H9 (cell line): Measurements from ENCODE around the gene KCNIP4. TPM values are rescaled to one million over a fixed set of nuclear protein-coding genes. Genes with fewer than 3 reads are reported as not detected.

Experiments used
- DNase-seq: peaks from one replicate; pipeline ENCODE4 v3.0.0-alpha.2; 2017
- H2AFZ ChIP-seq: one replicate; pipeline ENCODE4 v1.6.1; 2013; ENCODE audit warnings: mild to moderate bottlenecking, low read length, control low read depth, moderate library complexity
- H2AK5ac ChIP-seq: 2 replicates; pipeline ENCODE4 v1.6.1; 2013; ENCODE audit warnings: low read length, control low read depth, mixed read lengths; ENCODE audit not compliant: insufficient read length
- H2BK120ac ChIP-seq: one replicate; pipeline ENCODE4 v1.6.1; 2013; ENCODE audit warnings: low read depth, mild to moderate bottlenecking, low read length, control low read depth, inconsistent platforms; ENCODE audit not compliant: poor library complexity, severe bottlenecking
- H2BK12ac ChIP-seq: 2 replicates; pipeline ENCODE4 v1.6.1; 2013; ENCODE audit warnings: low read length, control low read depth, mixed read lengths, low read depth; ENCODE audit not compliant: insufficient read length
- H2BK15ac ChIP-seq: 2 replicates; pipeline ENCODE4 v1.6.1; 2013; ENCODE audit warnings: low read depth, low read length, control low read depth
- H2BK20ac ChIP-seq: one replicate; pipeline ENCODE4 v1.6.1; 2013; ENCODE audit warnings: low read depth, mild to moderate bottlenecking, low read length, control low read depth, inconsistent platforms; ENCODE audit not compliant: poor library complexity, severe bottlenecking
- H2BK5ac ChIP-seq: 2 replicates; pipeline ENCODE4 v1.6.1; 2013; ENCODE audit warnings: low read length, control low read depth, mixed read lengths; ENCODE audit not compliant: insufficient read length
- H3K14ac ChIP-seq: 2 replicates; pipeline ENCODE4 v1.6.1; 2013; ENCODE audit warnings: low read length, control low read depth; ENCODE audit not compliant: insufficient read depth
- H3K18ac ChIP-seq: 2 replicates; pipeline ENCODE4 v1.6.1; 2013; ENCODE audit warnings: low read depth, mild to moderate bottlenecking, mixed read lengths, low read length, control low read depth; ENCODE audit not compliant: insufficient read length
- H3K23ac ChIP-seq: 2 replicates; pipeline ENCODE4 v1.6.1; 2013; ENCODE audit warnings: low read length, control low read depth, mixed read lengths, low read depth; ENCODE audit not compliant: insufficient read length
- H3K23me2 ChIP-seq: 2 replicates; pipeline ENCODE4 v1.6.1; 2013; ENCODE audit warnings: low read depth, mild to moderate bottlenecking, mixed read lengths, low read length, control low read depth; ENCODE audit not compliant: insufficient read length, poor library complexity, severe bottlenecking
- H3K27ac ChIP-seq: 2 replicates; pipeline ENCODE4 v1.5.1; 2013; ENCODE audit warnings: low read length, control low read depth, mixed read lengths, low read depth; ENCODE audit not compliant: insufficient read length
- H3K27me3 ChIP-seq: 2 replicates; pipeline ENCODE4 v1.6.1; 2013; ENCODE audit warnings: low read length, control low read depth, inconsistent platforms; ENCODE audit not compliant: insufficient read depth
- H3K4ac ChIP-seq: 2 replicates; pipeline ENCODE4 v1.6.1; 2013; ENCODE audit warnings: low read depth, mild to moderate bottlenecking, control low read depth, inconsistent platforms, low read length, moderate library complexity
- H3K4me1 ChIP-seq: 2 replicates; pipeline ENCODE4 v1.6.1; 2013; ENCODE audit warnings: low read length, control low read depth, inconsistent platforms; ENCODE audit not compliant: insufficient read depth
- H3K4me2 ChIP-seq: 2 replicates; pipeline ENCODE4 v1.6.1; 2013; ENCODE audit warnings: low read length, control low read depth, mixed read lengths; ENCODE audit not compliant: insufficient read length, insufficient read depth
- H3K56ac ChIP-seq: 2 replicates; pipeline ENCODE4 v1.6.1; 2013; ENCODE audit warnings: low read depth, mild to moderate bottlenecking, mixed read lengths, low read length, control low read depth; ENCODE audit not compliant: insufficient read length
- H3K79me1 ChIP-seq: 2 replicates; pipeline ENCODE4 v1.6.1; 2013; ENCODE audit warnings: low read depth, mild to moderate bottlenecking, moderate library complexity, low read length, control low read depth, inconsistent platforms; ENCODE audit not compliant: insufficient read depth, poor library complexity, severe bottlenecking
- H3K79me2 ChIP-seq: 2 replicates; pipeline ENCODE4 v1.6.1; 2013; ENCODE audit warnings: low read length, control low read depth, inconsistent platforms; ENCODE audit not compliant: insufficient read depth
- H3K9ac ChIP-seq: 2 replicates; pipeline ENCODE4 v1.6.1; 2013; ENCODE audit warnings: low read length, control low read depth, mixed read lengths; ENCODE audit not compliant: insufficient read length; ENCODE audit errors: extremely low read depth
- H3K9me3 ChIP-seq: one replicate; pipeline ENCODE4 v1.6.1; 2013; ENCODE audit warnings: low read depth, low read length, inconsistent platforms; ENCODE audit not compliant: control insufficient read depth
- H3T11ph ChIP-seq: one replicate; pipeline ENCODE4 v1.6.1; 2013; ENCODE audit warnings: mild to moderate bottlenecking, low read length, control low read depth, inconsistent platforms
- H4K20me1 ChIP-seq: one replicate; pipeline ENCODE4 v1.6.1; 2013; ENCODE audit not compliant: control insufficient read depth, insufficient read length, insufficient read depth
- H4K5ac ChIP-seq: 2 replicates; pipeline ENCODE4 v1.6.1; 2013; ENCODE audit warnings: low read depth, mild to moderate bottlenecking, mixed read lengths, low read length, control low read depth; ENCODE audit not compliant: insufficient read length
- H4K8ac ChIP-seq: replicated peaks from 2 replicates; pipeline ENCODE4 v1.6.1; 2013; ENCODE audit warnings: low read length, control low read depth, mixed read lengths, low read depth; ENCODE audit not compliant: insufficient read length
- H4K91ac ChIP-seq: 2 replicates; pipeline ENCODE4 v1.6.1; 2013; ENCODE audit warnings: low read depth, mild to moderate bottlenecking, moderate library complexity, mixed read lengths, low read length, control low read depth; ENCODE audit not compliant: insufficient read length
- H3K27ac Mint-ChIP-seq, 3 experiments: 2 replicates in 2 of 3; 3 replicates in 1 of 3; pipeline ENCODE4 v1.8.0; 2020 to 2021; ENCODE audit warnings: mixed read lengths in 3 of 3, mild to moderate bottlenecking in 1 of 3, moderate library complexity in 1 of 3
- H3K27me3 Mint-ChIP-seq: 2 replicates; pipeline ENCODE4 v1.8.0; 2021; ENCODE audit warnings: low read depth, mild to moderate bottlenecking, moderate library complexity, mixed read lengths
- H3K36me3 Mint-ChIP-seq, 3 experiments: 2 replicates in 2 of 3; 3 replicates in 1 of 3; pipeline ENCODE4 v1.8.0; 2020 to 2021; ENCODE audit warnings: low read depth in 3 of 3, mixed read lengths in 3 of 3; ENCODE audit not compliant: insufficient read depth in 1 of 3
- H3K4me1 Mint-ChIP-seq, 2 experiments: 2 replicates each; pipeline ENCODE4 v1.8.0; 2020; ENCODE audit warnings: mixed read lengths in 2 of 2
- H3K4me3 Mint-ChIP-seq, 2 experiments: 2 replicates in 1 of 2; 3 replicates in 1 of 2; pipeline ENCODE4 v1.8.0; 2020 to 2021; ENCODE audit warnings: mild to moderate bottlenecking in 2 of 2, mixed read lengths in 2 of 2, moderate library complexity in 1 of 2
- H3K9me3 Mint-ChIP-seq, 2 experiments: 2 replicates in 1 of 2; 3 replicates in 1 of 2; pipeline ENCODE4 v1.8.0; 2020; ENCODE audit warnings: mild to moderate bottlenecking in 2 of 2, mixed read lengths in 2 of 2, moderate library complexity in 1 of 2
- total RNA-seq: library from RNA; stranded (reverse); gene quantifications from 2 replicates; pipeline ENCODE4 v1.2.1, GENCODE V29; 2021
- TF ChIP-seq, protein P1 (sequence below): fragments of 200-600 bp; sonication (generic); conservative IDR thresholded peaks from 3 replicates; pipeline ENCODE4 v1.8.0; 2021; ENCODE audit warnings: antibody characterized with exemption, mild to moderate bottlenecking

KCNIP4 gene
- total RNA-seq, 1 experiment from 2014 or later: not detected

DNA sequence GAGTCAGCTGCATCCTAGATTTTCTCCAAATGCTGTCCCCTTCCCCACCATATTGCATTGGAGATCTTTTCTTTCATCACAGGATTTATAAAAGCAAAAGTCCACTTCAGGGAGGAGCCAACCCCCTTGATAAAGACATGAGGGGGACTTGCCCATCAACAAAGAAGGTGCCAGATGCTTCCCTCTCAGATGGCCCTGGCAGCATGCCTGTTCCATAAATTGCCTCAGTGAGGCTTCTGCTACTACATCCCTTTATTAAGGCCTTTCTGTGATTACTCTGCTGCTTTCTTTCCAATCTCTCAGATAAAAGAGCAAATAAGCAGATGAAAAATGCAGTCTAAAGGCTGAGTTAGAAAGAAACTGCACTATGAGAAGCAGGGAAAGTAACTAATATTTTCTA lies 736.7 kb downstream of the KCNIP4 start:
- H3K18ac ChIP-seq: no peak overlapping the region
- no peak overlapping the region for H3K56ac ChIP-seq
- H3K27ac Mint-ChIP-seq: no peak overlapping the region
- H2BK12ac ChIP-seq: no peak overlapping the region
- no peaks in the 10 kb centered on the region for H3K36me3 Mint-ChIP-seq
- no peak overlapping the region for H3K23ac ChIP-seq
- H3K4me3 Mint-ChIP-seq: no peak overlapping the region
- no peaks in the 10 kb centered on the region; the same call in 1 of the 2 replicates for H3K4me1 ChIP-seq
- no peak overlapping the region for H4K91ac ChIP-seq
- no peak overlapping the region for H3K4ac ChIP-seq
- no peak overlapping the region for H2BK20ac ChIP-seq
- H2BK15ac ChIP-seq: no peak overlapping the region
- no peak overlapping the region for H3K4me2 ChIP-seq
- TF ChIP-seq, protein P1, sequence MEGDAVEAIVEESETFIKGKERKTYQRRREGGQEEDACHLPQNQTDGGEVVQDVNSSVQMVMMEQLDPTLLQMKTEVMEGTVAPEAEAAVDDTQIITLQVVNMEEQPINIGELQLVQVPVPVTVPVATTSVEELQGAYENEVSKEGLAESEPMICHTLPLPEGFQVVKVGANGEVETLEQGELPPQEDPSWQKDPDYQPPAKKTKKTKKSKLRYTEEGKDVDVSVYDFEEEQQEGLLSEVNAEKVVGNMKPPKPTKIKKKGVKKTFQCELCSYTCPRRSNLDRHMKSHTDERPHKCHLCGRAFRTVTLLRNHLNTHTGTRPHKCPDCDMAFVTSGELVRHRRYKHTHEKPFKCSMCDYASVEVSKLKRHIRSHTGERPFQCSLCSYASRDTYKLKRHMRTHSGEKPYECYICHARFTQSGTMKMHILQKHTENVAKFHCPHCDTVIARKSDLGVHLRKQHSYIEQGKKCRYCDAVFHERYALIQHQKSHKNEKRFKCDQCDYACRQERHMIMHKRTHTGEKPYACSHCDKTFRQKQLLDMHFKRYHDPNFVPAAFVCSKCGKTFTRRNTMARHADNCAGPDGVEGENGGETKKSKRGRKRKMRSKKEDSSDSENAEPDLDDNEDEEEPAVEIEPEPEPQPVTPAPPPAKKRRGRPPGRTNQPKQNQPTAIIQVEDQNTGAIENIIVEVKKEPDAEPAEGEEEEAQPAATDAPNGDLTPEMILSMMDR: no peak
- H2AFZ ChIP-seq: no peak overlapping the region
- H4K8ac ChIP-seq: no peak overlapping the region
- DNase-seq: no peak
- no peaks in the 10 kb centered on the region for H3K9me3 ChIP-seq
- H2BK120ac ChIP-seq: no peak overlapping the region
- no peaks in the 10 kb centered on the region for H3K27me3 ChIP-seq
- no peaks in the 10 kb centered on the region for H3K9me3 Mint-ChIP-seq
- no peak overlapping the region for H2BK5ac ChIP-seq
- H2AK5ac ChIP-seq: no peak overlapping the region
- no peak overlapping the region for H4K5ac ChIP-seq
- no peak overlapping the region for H3K27ac ChIP-seq
- H4K20me1 ChIP-seq: no peaks in the 10 kb centered on the region
- H3K23me2 ChIP-seq: no peaks in the 10 kb centered on the region
- H3K9ac ChIP-seq: no peak overlapping the region
- no peak overlapping the region for H3K14ac ChIP-seq
- H3K4me1 Mint-ChIP-seq: peaks cover 0 to 10% of the 10 kb centered on the region in 2 experiments; a peak in 2 of 4 replicates
- no peaks in the 10 kb centered on the region for H3K79me2 ChIP-seq
- H3K27me3 Mint-ChIP-seq: peaks cover 2% of the 10 kb centered on the region; the same call in 1 of the 2 replicates
- H3T11ph ChIP-seq: no peak overlapping the region
- no peaks in the 10 kb centered on the region for H3K79me1 ChIP-seq
